Measurements from ENCODE around the gene RSPH10B.
"Not testable (repeated sequence)": the region's sequence is repeated elsewhere in the genome, so short reads cannot be mapped to it uniquely, and the experiment has no call there.

- TF ChIP-seq BACH1 (IDR thresholded peaks at IDR 0.05; ENCODE audit: borderline replicate concordance); POLR2AphosphoS5 (IDR thresholded peaks at IDR 0.05; ENCODE audit: low read length); HDAC6 (IDR thresholded peaks at IDR 0.05; ENCODE audit: unreplicated experiment); RFX5 (IDR thresholded peaks at IDR 0.05; ENCODE audit: low read depth, low read length); NFXL1 (IDR thresholded peaks at IDR 0.05; ENCODE audit: borderline replicate concordance): not testable (repeated sequence)
Measured at GRCh38 chr7:5931905-5932644, 38.4 kb downstream of the RSPH10B start.

Data from GM12878 (cell line).